Spleen (tissue), 11 donors: Measurements from ENCODE around the gene ZNF598. TPM values are rescaled to one million over a fixed set of nuclear protein-coding genes. Genes with fewer than 3 reads are reported as not detected.

ENCODE experiments used
- DNase-seq: peaks from one replicate; pipeline ENCODE4 v3.0.0-alpha.2; 2020
- H3K27ac ChIP-seq, 8 donors: fragments of 200-600 bp; sonication (generic) in 7 of 8; 1 replicate in 4 of 8; 2 replicates in 4 of 8; pipeline versions ENCODE4 v1.5.0 to v1.8.0; 2016 to 2021; ENCODE audit warnings: inconsistent platforms in 4 of 8, mild to moderate bottlenecking in 4 of 8, moderate library complexity in 1 of 8
- H3K27me3 ChIP-seq, 7 donors: fragments of 200-600 bp; sonication (generic) in 6 of 7; replicated peaks in 1 of 7; 1 replicate in 4 of 7; 2 replicates in 3 of 7; pipeline versions ENCODE4 v1.5.0 to v1.8.0; 2016 to 2021; ENCODE audit warnings: inconsistent platforms in 3 of 7, mild to moderate bottlenecking in 1 of 7
- H3K36me3 ChIP-seq, 6 donors: fragments of 200-600 bp; sonication (generic) in 5 of 6; 1 replicate in 4 of 6; 2 replicates in 2 of 6; pipeline versions ENCODE4 v1.5.0 to v1.8.0; 2016 to 2021; ENCODE audit warnings: inconsistent platforms in 2 of 6
- H3K4me1 ChIP-seq, 6 donors: fragments of 200-600 bp; sonication (generic) in 5 of 6; 1 replicate in 3 of 6; 2 replicates in 3 of 6; pipeline versions ENCODE4 v1.5.0 to v1.8.0; 2016 to 2021; ENCODE audit warnings: inconsistent platforms in 3 of 6
- H3K4me3 ChIP-seq, 8 donors: fragments of 200-600 bp; sonication (generic) in 7 of 8; 1 replicate in 4 of 8; 2 replicates in 4 of 8; pipeline versions ENCODE4 v1.5.0 to v1.8.0; 2016 to 2021; ENCODE audit warnings: inconsistent platforms in 4 of 8, mild to moderate bottlenecking in 4 of 8, moderate library complexity in 2 of 8
- H3K9me3 ChIP-seq, 8 donors: fragments of 200-600 bp; sonication (generic) in 7 of 8; 1 replicate in 4 of 8; 2 replicates in 4 of 8; pipeline versions ENCODE4 v1.5.0 to v1.8.0; 2016 to 2021; ENCODE audit warnings: inconsistent platforms in 4 of 8
- CTCF ChIP-seq, 11 experiments: fragments of 200-600 bp in 7 of 11; fragments of 450-650 bp in 4 of 11; sonication (generic) in 4 of 11; IDR thresholded peaks in 8 of 11; conservative IDR thresholded peaks in 3 of 11; 1 replicate in 7 of 11; 2 replicates in 4 of 11; pipeline versions ENCODE4 v1.4.0 to v1.8.0; 2016 to 2021; ENCODE audit warnings: antibody characterized with exemption in 11 of 11, inconsistent platforms in 4 of 11, mild to moderate bottlenecking in 1 of 11
- POLR2A ChIP-seq, 3 donors: fragments of 450-650 bp; IDR thresholded peaks; one replicate each; pipeline ENCODE4 v1.5.1; 2017; ENCODE audit warnings: antibody characterized with exemption in 3 of 3, mild to moderate bottlenecking in 1 of 3
- POLR2AphosphoS5 ChIP-seq, 3 donors: sonication (generic); formaldehyde crosslinking; IDR thresholded peaks; one replicate each; pipeline ENCODE4 v1.5.1; 2017; ENCODE audit warnings: antibody characterized with exemption in 3 of 3
- WGBS, 5 donors: extraction: QIAGEN DNeasy Blood & Tissue Kit in 3 of 5; methylation state at CpG; one replicate each; pipeline versions ENCODE4 v1.1.5 to v1.1.7; 2013 to 2018; 5-methylcytosine and 5-hydroxymethylcytosine counted together
- intact Hi-C: fragments of 100-400 bp; cut with DNase I; formaldehyde crosslinking; loops from one replicate; pipeline ENCODE4 v1.15.0; 2023; ENCODE audit warnings: low total_unique reads
- polyA plus RNA-seq, 3 donors: library from polyadenylated mRNA; stranded (reverse); fragments of 200-250 nt; gene quantifications; one replicate each; pipeline ENCODE4 v1.2.1, GENCODE V29; 2013
- total RNA-seq, 7 donors: library from RNA; depleted of rRNA in 3 of 7; stranded (reverse); fragments of >200 nt in 3 of 7; fragmentation: NEBNext Ultra II Directional in 4 of 7; extraction: Animal tissue kit (Norgen Biotek cat#: 25700) in 4 of 7; gene quantifications; one replicate each; pipeline versions ENCODE4 v1.1.0 to v1.2.1, GENCODE V29; 2016 to 2021
- donor health status: healthy with polysubstance abuse.
- donor health status: DM: no; HTN: no; CAD: no; lungs with moderate emphysema.
- donor health status: DM: no; HTN: no; CAD: no.
- donor health status: Bipolar disorder and iron deficiency.
- donor health status: healthy.
- donor health status: DM: no; HTN: no; CAD: no.
- donor health status: DM: yes; HTN: yes; CAD: no.

Gene ZNF598
- total and polyA plus RNA-seq, 10 donors: 21.8 to 56.2 (median 42.0) TPM

- TF ChIP-seq POLR2AphosphoS5 (IDR thresholded peaks at IDR 0.05): peak; percentile 72 to 83 (median 80)
- no peak for TF ChIP-seq POLR2A (IDR thresholded peaks at IDR 0.05)
- TF ChIP-seq CTCF (IDR thresholded peaks at IDR 0.05 in 8 of 11, conservative IDR thresholded peaks at IDR 0.05 in 3 of 11): no peak
- H3K4me1 ChIP-seq: peaks cover 46 to 100% (median 77%) of the 10 kb centered on the region in 6 donors
These were observed 29.8 kb upstream of the ZNF598 start for GRCh38 chr16:2039274-2040031.

GRCh38 chr16:2038382-2039231 lies 29.0 kb upstream of the ZNF598 start:
- 68 to 77% (median 73%) methylated on average over 26 to 41 of the region's 41 CpGs for WGBS, 5 donors
- Histone ChIP-seq H3K4me1 (peaks cover 40 to 97% (median 76%) of the 10 kb centered on the region in 6 donors), H3K27me3 (peaks cover 0 to 7% (median 0%) of the 10 kb centered on the region in 7 donors), H3K9me3 (no peaks in the 10 kb centered on the region), H3K36me3 (peaks cover 0 to 40% (median 4%) of the 10 kb centered on the region in 6 donors), H3K4me3 (peak overlapping the region in 1 of 8 donors; percentile 9), H3K27ac (peak overlapping the region in 7 of 8 donors; percentile 72 to 85 (median 78))
- no peak for DNase-seq
- intact Hi-C loops: no loop called here
- TF ChIP-seq POLR2AphosphoS5 (IDR thresholded peaks at IDR 0.05): peak in 2 of 3 donors; percentile 6 to 9
- no peak for TF ChIP-seq CTCF (IDR thresholded peaks at IDR 0.05 in 8 of 11, conservative IDR thresholded peaks at IDR 0.05 in 3 of 11)
- no peak for TF ChIP-seq POLR2A (IDR thresholded peaks at IDR 0.05)

More at GRCh38 chr16:2039274-2040031, 29.8 kb upstream of the ZNF598 start:
- DNase-seq: no peak
- Histone ChIP-seq H3K27ac (peak overlapping the region; percentile 60 to 85 (median 76)), H3K4me3 (peak overlapping the region in 1 of 8 donors; percentile 9), H3K9me3 (no peaks in the 10 kb centered on the region), H3K27me3 (peaks cover 0 to 7% (median 0%) of the 10 kb centered on the region in 7 donors), H3K36me3 (peaks cover 0 to 40% (median 4%) of the 10 kb centered on the region in 6 donors)
- 55 to 78% (median 58%) methylated on average over 23 to 29 of the region's 29 CpGs for WGBS, 5 donors
- intact Hi-C loops: no loop called here

- intact Hi-C loops: no loop called here
- Histone ChIP-seq H3K27ac (peak overlapping the region in 7 of 8 donors; percentile 70 to 85 (median 78)), H3K9me3 (no peaks in the 10 kb centered on the region), H3K36me3 (peaks cover 0 to 34% (median 4%) of the 10 kb centered on the region in 6 donors), H3K4me1 (peaks cover 33 to 97% (median 76%) of the 10 kb centered on the region in 6 donors), H3K4me3 (peak overlapping the region in 1 of 8 donors; percentile 2), H3K27me3 (peaks cover 0 to 10% (median 0%) of the 10 kb centered on the region in 7 donors)
- TF ChIP-seq POLR2A (IDR thresholded peaks at IDR 0.05): no peak
- TF ChIP-seq POLR2AphosphoS5 (IDR thresholded peaks at IDR 0.05): peak in 1 of 3 donors; percentile 28
- TF ChIP-seq CTCF (IDR thresholded peaks at IDR 0.05 in 8 of 11, conservative IDR thresholded peaks at IDR 0.05 in 3 of 11): no peak
- WGBS, 5 donors: 59 to 78% (median 75%) methylated on average over 27 to 29 of the region's 29 CpGs
- DNase-seq: no peak
These were observed 28.2 kb upstream of the ZNF598 start for GRCh38 chr16:2037647-2038381.
